Measurements from ENCODE around the gene PSME3IP1. TPM values are rescaled to one million over a fixed set of nuclear protein-coding genes. Genes with fewer than 3 reads are reported as not detected.

The PSME3IP1 gene
- total and polyA plus RNA-seq, 9 of the 15 experiments (the other 6 are each of a cell fraction or from before 2014, with no cell fraction given): 63.8 to 187 (median 142) TPM

DNA sequence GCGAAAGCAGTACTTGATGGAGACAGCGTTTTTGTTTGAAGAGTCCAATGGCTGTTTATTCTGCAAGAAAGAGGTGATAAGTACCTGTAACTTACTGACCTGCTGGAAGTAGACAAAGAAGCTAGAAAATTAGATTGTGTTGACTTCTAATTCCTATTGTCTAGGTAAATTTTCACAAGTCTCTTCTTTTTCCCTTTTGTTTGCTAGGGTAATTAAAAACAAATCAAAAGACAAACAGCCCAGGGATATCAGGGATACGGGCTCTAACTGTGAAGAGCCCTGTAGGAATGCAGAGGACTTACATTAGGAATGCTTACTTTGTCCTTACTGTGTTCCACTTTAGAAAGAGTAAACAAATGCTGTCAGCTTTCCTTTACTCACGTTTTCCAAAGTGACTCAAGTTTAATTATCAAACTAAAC lies 7.0 kb downstream of the PSME3IP1 start:
- Histone ChIP-seq H3K27ac (ENCODE audit: extremely low read depth, low read depth, low read length) (no peak overlapping the region), H3K27me3 (ENCODE audit: control insufficient read depth in 2 of 2, insufficient read depth in 2 of 2, low read length in 2 of 2) (no peaks in the 10 kb centered on the region), H3K79me2 (ENCODE audit: control insufficient read depth, insufficient read depth, low read length) (peaks cover 40% of the 10 kb centered on the region), H3K36me3 (ENCODE audit: control insufficient read depth, insufficient read depth, low read length) (peaks cover 12% of the 10 kb centered on the region), H3K9me3 (replicated peaks; ENCODE audit: control insufficient read depth, insufficient read depth, low read depth, low read length) (no peaks in the 10 kb centered on the region), H3K4me1 (replicated peaks in 1 of 2; ENCODE audit: control insufficient read depth in 2 of 2, insufficient read depth in 2 of 2, low read length in 2 of 2) (no peaks in the 10 kb centered on the region; a peak in 1 of 5 replicates), H4K20me1 (replicated peaks; ENCODE audit: control insufficient read depth, insufficient read depth, low read length) (no peaks in the 10 kb centered on the region), H3K4me2 (ENCODE audit: insufficient read depth, low read length) (no peak overlapping the region), H2AFZ (ENCODE audit: low read depth, low read length) (no peak overlapping the region), H3K9me1 (ENCODE audit: control insufficient read depth, insufficient read depth, low read length) (no peaks in the 10 kb centered on the region), H3K4me3 (no peak overlapping the region), H3K9ac (ENCODE audit: insufficient read depth in 1 of 2, low read depth in 2 of 2, low read length in 2 of 2) (no peak overlapping the region)
- CTCF ChIA-PET (ENCODE audit: low intra/inter-chr PET ratio): no interaction called here
- in situ Hi-C loops (cut with MboI) (no loop called here), intact Hi-C loops (cut with micrococcal nuclease) (no loop called here)
- no peak for DNase-seq (ENCODE audit: extremely low read depth in 1 of 4, low spot score in 3 of 4)
- WGBS (ENCODE audit: insufficient coverage, low coverage, missing lambda C conversion rate): 83% methylated on average over 4 of the region's 4 CpGs
- no peak for FAIRE-seq
- no peak for ATAC-seq
- no TSS peak for BruUV-seq (replicated peaks)
- POLR2A ChIA-PET: interaction anchor here (0.6 to 1.3 kb wide), 2 partner anchors 18 to 238 kb away, joined by 3 to 4 read pairs; no protein-coding TSS in a partner anchor
- TF ChIP-seq ZNF143 (CRISPR knock-in tag; IDR thresholded peaks at IDR 0.05) (no peak), NKRF (IDR thresholded peaks at IDR 0.05; ENCODE audit: borderline replicate concordance) (no peak), ETV6 (IDR thresholded peaks at IDR 0.05; ENCODE audit: borderline replicate concordance in 1 of 2, low read depth in 2 of 2, low read length in 1 of 2) (no peak), ETV6 (CRISPR knock-in tag; IDR thresholded peaks at IDR 0.05; ENCODE audit: borderline replicate concordance) (no peak), KHSRP (IDR thresholded peaks at IDR 0.05) (no peak), ZNF57 (CRISPR knock-in tag; IDR thresholded peaks at IDR 0.05) (no peak), HDAC2 (IDR thresholded peaks at IDR 0.05) (no peak), SREBF2 (CRISPR knock-in tag; IDR thresholded peaks at IDR 0.05) (no peak), BRD9 (IDR thresholded peaks at IDR 0.05; ENCODE audit: low read depth, partially characterized antibody) (no peak), SIN3B (IDR thresholded peaks at IDR 0.05; ENCODE audit: low read depth) (no peak), HCFC1 (IDR thresholded peaks at IDR 0.05; ENCODE audit: low read depth, low read length) (no peak), SNIP1 (IDR thresholded peaks at IDR 0.05; ENCODE audit: low read depth) (no peak), EP400 (IDR thresholded peaks at IDR 0.05) (no peak), IFI16 (CRISPR knock-in tag; IDR thresholded peaks at IDR 0.05) (no peak), CREB3 (tag; conservative IDR thresholded peaks at IDR 0.05; ENCODE audit: low read depth) (no peak), ZNF408 (CRISPR knock-in tag; IDR thresholded peaks at IDR 0.05; ENCODE audit: low read depth) (no peak), RNF2 (IDR thresholded peaks at IDR 0.05) (no peak), JUN (IDR thresholded peaks at IDR 0.05; ENCODE audit: borderline replicate concordance, low read depth, low read length) (no peak), JUN (CRISPR knock-in tag; IDR thresholded peaks at IDR 0.05; ENCODE audit: borderline replicate concordance) (no peak)
- TF ChIP-seq, protein P1, sequence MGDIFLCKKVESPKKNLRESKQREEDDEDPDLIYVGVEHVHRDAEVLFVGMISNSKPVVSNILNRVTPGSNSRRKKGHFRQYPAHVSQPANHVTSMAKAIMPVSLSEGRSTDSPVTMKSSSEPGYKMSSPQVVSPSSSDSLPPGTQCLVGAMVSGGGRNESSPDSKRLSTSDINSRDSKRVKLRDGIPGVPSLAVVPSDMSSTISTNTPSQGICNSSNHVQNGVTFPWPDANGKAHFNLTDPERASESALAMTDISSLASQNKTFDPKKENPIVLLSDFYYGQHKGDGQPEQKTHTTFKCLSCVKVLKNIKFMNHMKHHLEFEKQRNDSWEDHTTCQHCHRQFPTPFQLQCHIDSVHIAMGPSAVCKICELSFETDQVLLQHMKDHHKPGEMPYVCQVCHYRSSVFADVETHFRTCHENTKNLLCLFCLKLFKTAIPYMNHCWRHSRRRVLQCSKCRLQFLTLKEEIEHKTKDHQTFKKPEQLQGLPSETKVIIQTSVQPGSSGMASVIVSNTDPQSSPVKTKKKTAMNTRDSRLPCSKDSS (IDR thresholded peaks at IDR 0.05; ENCODE audit: low read depth, partially characterized antibody): no peak

All from K562 (cell line).